HG03432 (cell line): ENCODE data around the gene MLH1.

Experiments used
- ATAC-seq: cut with Tn5 transposase; IDR thresholded peaks from one replicate; pipeline ENCODE4 v1.9.1; 2021; ENCODE audit warnings: mild to moderate bottlenecking, moderate library complexity; ENCODE audit not compliant: unreplicated experiment

MLH1 gene

GRCh38 chr3:37087870-37088269 is 94.6 kb downstream of the MLH1 start:
- ATAC-seq = no peak

DNA sequence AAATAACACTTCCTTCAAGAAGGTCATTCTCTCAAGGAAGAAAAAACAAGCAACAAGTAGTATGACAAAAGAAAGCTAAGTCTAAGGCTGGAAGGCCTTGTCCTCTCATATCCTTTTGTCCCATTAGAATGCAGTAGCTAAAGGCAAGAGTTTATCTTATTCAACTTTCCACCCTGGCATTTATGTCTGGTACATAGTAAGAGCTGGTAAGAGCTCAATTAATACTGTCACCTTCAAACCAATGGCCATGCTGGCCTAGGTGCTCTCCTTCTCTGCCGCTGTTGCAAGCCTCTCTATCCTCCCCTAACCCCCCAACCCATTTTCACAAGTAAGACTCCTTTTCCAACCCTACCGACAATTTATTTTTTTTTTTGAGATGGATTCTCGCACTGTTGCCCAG is 99.2 kb downstream of the MLH1 start:
- ATAC-seq = no peak

DNA sequence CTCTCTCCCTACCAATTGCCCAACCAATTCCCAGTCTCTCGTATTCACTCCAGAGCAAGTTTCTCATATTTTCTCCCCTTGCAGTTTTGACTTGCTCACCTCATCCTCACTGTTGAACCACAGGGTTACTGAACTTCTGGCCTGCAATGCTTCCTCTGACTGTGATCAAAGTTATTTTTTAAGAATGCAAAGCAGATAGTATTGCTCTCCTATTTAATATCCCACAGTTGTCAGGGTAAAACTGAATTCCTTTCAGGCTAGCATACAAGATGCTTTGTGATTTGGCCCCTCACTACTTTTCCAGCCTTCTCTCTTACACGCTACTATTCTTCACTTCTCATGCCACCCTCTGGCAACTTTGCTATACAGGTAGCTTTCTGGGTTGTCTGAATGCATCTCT is 100.2 kb downstream of the MLH1 start:
- no peak for ATAC-seq

DNA sequence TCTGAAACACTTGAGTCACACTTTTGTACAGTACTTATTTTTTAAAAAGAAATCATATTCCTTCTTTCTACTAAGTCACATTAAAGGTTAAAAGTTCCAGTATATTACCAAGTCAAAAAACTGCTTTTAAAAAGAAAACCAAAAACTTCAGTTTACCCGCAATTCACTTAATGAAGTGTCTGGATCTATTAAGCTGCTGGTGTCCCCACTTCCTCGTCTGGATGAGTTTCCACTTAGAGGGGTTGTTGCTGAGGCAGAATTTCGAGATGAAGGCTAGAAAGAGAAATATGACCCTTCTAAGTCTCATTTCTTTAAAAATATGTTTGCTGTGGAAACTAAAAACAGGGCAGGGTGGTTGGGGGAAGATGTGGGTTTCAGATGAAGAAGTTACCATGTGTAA is 101.3 kb downstream of the MLH1 start:
- no peak for ATAC-seq

DNA sequence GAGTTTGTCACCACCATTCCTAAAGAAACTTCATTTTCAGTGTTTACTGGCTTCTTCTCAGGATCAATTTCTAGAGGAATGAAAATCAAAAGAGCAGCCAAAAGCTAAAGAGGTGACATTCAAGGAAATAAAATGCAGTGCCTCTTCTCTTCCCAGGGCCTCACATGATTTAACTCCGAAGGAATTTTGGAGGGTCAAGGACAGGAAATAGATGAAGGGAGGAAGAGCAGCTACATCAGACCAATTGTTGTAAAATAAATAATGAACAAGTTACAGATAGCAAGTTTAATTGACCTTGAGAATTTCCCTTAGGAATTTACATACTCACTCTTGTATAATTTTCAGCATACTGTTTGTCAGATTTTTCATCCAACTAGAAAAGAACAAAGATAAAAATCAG is 103.0 kb downstream of the MLH1 start:
- ATAC-seq = no peak

DNA sequence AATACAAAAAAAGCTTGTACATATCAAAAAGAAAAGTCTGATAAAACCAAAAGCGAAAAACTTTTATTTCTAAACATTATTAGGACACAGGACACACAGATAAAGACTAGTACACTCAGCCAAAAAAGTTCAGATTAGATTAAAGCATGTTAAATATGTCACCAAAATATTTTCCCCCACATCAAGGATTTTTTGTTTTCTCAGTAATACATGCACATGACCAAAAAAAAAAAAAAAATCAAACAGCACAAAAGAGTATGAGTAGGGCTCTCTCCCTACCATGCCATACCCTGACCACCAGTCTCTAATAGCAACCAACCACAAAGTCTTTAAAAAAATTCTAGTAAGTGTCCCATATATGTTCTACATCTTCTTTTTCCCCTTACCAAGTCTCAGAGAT is 103.7 kb downstream of the MLH1 start:
- no peak for ATAC-seq

DNA sequence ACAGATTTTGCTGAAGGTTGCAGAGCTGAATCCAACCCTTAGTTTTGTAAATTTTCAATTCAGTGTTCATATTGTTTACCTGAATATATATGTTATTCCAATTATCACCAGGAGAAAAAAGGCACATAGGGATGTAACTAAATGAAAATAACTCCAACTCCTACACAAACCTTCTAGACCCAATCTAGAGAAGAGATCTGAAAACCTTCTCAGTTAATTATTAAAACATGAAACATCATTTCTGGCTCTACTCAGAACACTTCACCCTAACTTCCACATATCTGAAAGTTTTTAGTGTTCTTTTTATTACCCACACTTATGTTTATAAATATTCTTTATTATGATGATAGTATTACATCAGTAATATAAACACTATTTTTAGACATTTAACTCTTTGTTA is 104.5 kb downstream of the MLH1 start:
- ATAC-seq = no peak

DNA sequence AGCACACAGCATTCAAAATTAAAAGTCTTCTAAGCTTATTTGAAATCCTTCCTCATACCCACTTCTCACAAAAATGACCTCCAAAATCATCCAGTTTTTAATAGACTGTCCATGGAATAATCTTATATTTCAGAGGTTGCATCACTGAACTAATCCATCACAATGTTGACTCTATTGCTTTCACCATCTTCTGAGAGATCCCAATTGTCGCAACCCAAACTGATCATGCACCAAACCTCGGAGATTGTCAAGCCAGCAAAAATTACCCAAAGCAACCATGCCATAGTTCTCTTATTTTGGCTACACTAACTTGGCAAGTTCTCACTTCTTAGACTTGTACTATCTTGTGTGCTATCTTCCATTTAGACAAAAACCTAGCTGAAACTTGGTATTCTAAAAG is 105.6 kb downstream of the MLH1 start:
- ATAC-seq = no peak

GRCh38 chr3:37099469-37099868 is 106.2 kb downstream of the MLH1 start:
- no peak for ATAC-seq

DNA sequence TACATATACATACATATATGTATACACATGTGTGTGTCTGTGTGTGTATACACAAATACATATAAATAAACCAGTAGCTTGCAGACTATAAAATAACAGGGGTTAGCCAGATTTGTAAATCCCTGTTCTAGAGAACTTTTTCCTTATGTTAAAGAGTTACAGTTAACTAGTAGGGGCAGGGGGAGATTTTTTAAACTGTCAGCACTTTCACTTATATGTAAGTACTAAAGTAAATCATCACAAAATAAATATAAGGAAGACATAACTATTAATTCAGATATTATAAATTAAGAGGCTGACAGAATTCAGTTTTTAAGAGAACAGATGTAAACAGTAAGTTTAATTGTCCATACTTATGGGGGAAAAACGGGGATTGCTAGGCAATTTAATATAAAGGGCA is 107.1 kb downstream of the MLH1 start:
- ATAC-seq = no peak
